ENCODE measurements around the gene MVB12B.

DNA sequence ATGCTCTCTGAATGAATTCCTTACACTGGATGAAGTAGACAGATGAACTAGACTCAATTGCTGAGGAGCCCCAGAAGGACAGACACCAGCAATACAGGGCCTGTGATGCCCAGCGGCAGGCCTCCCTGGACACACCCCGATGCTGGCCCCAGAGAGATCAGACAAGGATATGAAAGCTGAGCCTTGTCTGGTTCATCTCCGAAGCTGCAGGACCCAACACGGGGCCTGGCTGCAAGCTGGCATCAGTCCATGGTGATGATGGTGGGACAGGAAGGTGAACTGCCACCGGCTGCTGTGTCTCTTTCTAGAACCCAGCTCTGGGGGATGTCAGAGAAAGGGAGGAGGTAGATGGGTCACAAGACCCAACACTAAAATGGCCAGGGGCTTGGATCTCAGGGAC is 183.1 kb downstream of the MVB12B start:
- no peak for TF ChIP-seq CTCF (IDR thresholded peaks at IDR 0.05)
- no peak for TF ChIP-seq POLR2AphosphoS5 (IDR thresholded peaks at IDR 0.05; ENCODE audit: low read depth, low read length)
- TF ChIP-seq SIN3A (IDR thresholded peaks at IDR 0.05; ENCODE audit: borderline replicate concordance, insufficient read depth, low read depth, low read length), result no peak
